GM18867 (cell line): ENCODE results near the gene AGBL4.
A peak's percentile ranks its signal among the peaks of the same experiment; 100 is the strongest.

Experiments
- ATAC-seq: cut with Tn5 transposase; IDR thresholded peaks from one replicate; pipeline ENCODE4 v1.9.1; 2021; ENCODE audit warnings: mild to moderate bottlenecking, moderate library complexity; ENCODE audit not compliant: unreplicated experiment

The AGBL4 gene

DNA sequence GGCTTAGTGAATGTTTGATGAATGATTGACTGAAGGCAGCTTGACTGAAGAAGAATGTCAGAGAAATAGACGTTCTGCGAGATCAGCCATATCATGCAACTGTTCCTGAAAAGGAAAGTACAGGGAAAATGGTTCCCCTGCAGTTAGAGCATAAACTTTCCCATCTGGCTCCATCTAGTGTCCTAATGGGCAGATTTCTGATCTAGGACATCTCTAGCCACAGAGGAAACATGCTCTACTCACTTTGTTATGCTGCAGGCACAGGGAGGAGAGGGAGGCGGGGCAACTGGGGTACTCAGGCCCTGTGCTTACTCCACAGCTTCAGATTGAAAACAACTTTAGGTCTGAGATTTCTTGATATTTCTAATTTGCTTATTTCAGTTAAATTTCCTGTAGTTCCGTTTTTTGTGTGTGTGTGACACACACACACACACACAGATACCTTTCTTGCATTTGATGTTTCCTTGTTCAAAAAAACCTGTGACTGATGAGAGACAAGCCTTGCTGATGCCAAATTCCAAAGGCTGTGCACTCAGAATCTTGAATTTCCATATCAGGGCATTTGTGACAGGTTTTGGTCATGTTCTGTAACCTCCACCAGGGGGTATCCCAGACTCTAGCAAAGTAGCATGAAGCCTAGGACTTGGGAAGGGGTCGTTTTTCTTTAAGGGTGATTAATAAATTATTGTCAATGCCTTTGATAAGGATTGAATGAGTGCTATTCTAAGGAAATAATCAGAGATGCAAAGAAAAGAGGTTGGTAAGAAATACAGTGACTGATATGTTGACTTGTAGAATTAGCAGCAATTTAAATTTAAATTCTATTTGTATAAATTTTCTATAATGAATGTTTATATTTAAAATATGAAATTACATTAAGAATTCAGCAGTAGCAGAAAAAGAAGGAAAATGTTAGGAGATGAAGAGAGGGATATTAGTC, 1107.4 kb downstream of the AGBL4 start:
- ATAC-seq, result no peak

DNA sequence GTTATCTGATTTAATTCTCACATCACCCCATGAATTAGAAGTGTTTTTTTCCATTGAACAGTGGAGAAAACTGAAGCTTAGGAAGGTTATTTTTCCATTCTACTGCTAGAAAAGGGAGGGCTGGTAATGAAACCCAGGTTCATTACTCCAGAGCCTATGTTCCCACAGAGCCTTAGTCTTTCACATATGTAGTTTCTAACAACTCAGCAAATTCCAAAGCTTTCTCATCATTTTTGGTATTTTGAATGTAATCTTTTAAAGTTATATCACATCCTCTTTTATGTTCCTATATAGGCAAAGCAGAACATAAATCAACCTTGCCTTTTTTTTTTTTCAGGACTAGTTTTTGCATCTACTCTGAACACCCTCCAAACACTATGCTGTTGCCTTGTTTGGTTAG, 1115.1 kb downstream of the AGBL4 start:
- ATAC-seq, result no peak

DNA sequence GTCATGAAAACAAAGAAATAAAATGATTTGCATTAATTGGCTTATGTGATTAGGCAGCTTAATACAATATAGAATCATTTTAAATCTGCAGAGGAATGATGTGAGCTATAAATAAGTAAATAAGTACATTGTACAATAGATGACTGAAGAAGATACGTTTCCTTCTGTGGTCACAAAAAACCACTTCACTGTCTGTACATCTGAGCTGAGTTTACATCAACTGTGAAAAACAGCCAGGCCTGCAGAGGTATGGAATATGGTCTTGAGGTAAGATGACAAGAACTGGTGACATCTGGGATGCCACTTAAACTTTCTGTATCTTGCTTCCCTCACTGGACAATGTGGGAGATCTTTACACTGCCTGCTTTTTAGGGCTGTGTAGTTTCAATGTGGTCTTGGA, 1117.0 kb downstream of the AGBL4 start:
- ATAC-seq, result no peak

DNA sequence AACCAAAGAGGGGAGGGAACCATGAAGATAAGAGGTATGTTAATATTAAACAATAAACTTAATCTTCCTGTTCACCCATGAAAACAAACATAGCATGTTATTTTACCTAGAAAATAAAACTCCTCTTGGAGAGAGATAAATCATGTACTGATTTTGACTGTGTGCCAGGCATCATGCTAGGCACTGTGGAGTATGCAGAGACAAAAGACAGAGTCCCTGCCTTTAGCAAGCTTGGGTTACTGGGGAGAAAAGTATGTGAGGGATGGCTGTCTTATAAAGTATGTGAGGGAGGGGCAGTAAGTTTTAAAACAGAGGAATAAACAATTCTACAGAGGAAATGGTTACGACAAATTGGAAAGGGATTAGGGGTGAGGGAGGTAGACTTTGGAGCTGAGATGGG, 1117.6 kb downstream of the AGBL4 start:
- ATAC-seq, result no peak

DNA sequence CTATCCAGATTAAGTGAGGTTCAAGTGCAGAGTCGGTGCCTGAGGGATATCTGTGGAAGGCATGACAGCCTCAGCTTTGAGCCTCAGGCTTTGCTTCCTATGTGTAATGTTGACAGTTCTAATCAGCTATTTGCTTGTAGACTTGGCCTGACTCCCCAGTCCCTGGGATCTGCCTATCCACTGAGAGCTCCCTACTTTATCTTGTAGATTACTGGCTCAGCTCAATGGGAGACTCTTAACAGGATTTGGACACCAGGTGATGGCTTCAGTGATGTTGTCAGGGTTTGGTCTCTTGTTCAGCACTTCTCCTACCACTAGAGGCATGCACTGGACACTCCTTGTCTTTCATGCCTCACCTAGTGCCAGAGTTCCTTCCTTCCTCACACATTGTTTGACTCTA, 1120.5 kb downstream of the AGBL4 start:
- ATAC-seq, result no peak

DNA sequence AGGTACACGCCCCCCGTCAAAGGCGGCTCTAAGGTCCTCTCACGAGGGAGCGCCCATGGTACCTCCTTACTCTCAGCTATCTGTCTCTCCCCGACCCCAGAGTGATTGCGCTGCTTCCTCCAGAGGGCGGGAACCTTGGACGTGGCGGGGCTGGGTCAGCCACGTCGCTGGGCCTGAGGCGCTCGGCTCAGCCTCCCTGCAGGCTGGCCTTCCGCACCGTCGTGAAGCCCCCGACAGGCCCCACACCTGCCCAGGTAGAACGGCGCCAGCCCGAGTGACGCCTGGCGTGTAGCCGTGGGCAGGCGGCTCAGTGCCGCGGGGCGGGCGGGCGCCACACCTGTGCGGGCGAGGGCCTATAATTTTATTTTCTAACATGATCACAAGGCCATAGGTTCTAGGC, 1124.9 kb downstream of the AGBL4 start:
- ATAC-seq, result no peak

DNA sequence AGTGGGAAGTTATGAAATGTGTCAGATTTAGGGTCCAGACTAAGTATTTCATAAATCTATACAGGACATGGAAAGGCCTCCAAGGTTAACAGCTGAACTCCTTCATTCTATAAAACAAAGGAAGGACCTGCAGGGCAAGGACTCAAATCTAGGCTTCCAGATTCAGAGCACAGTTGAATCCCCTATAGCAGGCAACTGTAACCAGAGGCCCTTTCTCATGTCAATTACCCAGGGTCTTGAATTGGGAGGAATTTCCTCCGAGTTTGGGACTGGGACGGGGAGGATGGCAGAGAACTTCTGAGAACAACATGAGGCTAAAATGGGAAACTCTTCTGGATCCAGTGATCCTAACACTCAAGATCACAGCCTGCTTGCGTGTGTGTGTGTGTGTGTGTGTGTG, 1134.1 kb downstream of the AGBL4 start:
- ATAC-seq, result no peak

DNA sequence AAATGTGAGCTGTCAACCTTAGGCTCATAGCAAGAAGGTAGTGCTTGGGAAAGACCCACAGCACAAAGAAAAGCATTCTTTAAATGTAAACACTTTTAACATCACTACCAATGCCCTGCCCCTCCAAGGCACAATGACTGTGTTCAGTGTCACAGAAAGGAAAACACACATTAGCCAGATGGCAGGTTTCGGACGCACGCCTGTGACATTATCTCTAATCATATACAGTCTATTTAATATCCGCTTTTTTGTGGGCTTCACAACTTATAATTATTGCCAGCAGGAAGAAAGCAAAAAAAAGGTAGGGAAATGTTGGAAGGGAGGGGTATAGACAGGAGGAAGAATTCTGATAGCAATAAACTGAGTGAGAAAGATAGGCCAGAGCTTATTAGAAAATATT, 1134.7 kb downstream of the AGBL4 start:
- no peak for ATAC-seq

DNA sequence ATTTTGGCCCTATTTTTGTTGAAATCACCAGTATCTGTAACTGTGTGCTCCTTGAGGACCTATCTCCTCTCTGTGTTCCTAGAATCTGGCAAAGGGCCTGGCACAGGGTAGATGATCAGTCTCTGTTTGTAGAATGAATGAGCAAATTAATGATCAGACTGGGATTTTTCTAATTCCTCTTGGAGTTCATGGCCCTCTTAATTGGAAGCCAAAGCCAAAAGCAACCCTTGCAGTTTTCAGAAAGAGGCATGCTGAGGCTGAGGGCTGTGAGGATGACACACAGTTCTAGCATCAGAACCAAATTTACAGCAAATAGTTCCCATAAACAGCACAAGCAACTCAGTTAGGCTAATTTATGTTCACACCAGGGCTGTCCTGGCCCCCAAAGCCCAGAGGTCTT, 1136.0 kb downstream of the AGBL4 start:
- no peak for ATAC-seq

DNA sequence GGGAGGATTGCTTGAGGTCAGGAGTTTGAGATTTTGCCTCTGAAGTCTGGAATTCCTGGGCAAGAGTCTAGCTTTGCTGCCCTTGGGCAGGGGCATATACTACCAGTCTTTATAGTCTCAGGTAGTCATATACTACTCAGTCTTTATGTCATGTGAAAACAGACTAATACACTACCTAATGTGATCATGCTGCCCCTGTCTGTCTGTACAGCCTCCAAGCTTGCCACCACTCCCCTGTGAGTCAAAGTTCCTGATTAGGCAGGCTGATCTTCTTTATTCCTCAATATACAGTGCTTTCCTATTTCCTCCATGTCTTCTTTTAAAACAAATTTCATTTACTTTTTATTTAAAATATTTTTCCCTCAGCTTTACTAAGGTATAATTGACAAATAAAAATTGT, 1141.7 kb downstream of the AGBL4 start:
- ATAC-seq, result no peak

DNA sequence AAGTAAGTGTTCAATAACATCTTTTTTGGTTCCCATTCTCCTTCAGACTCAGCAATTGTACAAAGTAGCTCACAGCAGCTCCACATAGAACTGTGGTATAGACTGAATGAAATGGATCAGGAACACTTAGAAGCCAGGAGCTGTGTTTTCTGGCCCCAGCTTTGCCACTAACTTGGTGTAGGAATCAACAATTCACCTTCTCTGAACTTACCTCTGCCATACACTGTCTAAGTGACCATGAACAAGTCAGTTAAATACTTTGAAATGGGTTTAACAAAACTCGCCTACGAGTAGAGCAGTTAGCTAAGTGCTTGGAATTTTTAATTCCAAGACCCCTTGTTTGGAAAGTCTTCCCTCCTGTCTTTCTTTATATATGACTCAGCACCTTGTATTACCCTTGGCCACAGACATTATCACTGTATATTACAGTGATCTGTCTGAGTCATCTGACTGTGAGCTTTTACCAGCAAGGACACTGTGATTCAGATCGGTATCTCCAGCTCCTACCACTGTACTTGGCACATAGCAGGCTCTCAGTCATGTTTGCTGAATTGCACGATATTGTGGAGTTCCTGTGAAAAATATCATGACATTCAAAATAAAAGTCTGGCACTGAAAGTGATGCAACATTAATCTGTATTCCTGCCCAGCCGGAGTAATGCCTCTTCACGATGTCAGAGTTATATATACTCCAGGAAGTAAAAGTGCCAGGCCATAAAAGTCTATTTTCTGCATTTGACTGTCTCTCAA, 1145.4 kb downstream of the AGBL4 start:
- no peak for ATAC-seq

DNA sequence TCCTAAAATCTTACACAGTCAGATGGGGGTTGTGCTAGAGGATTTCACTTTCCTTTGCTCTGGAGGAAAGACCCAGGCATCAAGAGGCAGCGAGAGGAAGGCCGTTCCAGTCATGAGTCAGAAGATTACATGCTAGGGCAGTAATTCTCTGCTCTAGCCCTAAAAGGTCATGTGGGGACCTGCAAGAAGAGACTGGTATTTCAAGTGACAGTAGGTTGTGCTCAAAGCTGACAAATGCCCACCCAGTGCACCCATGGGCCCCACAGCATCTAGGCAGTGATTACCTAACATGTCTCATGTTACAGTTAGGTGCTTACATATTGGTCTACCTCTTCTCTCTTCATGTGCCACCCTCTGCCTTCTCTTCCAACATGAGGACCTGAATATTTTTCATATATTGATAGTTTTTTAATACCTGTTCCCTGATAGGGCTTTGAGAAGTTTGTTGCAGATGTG, 1147.4 kb downstream of the AGBL4 start:
- ATAC-seq, result no peak

DNA sequence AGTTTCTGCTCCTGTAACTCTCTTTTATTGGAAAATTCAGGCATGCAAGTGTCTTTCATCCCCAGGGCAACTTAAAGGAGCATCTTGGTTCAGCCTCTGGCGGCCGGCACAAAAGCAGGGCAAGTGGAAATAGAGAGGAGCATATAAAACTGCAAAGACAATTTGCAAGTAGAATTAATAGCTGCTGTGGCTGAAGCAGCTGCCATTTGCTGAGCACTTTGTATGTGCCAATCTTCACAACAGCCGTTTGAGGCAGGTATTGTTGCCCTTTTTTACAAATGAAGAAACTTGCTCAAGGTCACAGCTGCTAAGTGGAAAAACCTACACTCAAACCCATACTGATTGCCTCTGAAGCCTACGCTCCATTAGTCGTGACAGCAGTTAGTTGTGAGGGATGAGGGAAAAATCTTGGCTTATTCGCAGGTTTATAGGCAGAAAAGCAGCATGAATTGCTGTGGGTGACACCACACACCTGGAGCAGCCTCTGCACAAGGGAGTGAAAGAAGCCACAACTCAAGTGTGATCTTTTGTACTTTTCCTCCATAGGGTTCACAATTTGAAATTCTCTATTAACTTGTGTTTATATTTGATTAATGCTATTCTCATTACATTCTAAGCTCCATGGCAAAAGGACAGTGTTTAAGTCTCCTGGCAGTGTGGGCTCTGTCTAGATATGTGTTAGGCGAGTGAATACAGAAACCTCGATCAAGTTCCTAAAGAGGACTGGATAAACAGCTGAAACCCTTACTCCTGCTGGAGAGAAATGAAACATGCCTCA, 1148.0 kb downstream of the AGBL4 start:
- ATAC-seq, result no peak

DNA sequence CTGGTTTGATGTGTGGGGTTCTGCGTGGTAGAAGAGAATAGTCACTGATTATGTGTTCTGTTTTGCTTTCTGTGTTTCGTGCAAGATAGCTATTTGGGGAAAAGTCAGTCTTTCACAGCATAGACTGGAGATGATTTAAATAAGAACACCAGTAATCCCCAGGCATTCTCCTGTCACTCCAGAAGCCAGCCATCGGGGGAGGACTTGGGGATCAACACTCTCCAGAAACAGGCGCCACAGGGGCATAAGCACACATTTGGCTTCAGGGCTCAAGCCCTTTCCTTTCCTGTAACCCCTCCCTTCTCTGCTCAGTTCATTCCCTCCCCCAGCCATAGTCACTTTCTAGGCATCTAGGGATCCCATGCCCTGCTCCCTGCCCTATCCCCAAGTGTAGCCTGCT, 1149.8 kb downstream of the AGBL4 start:
- no peak for ATAC-seq

DNA sequence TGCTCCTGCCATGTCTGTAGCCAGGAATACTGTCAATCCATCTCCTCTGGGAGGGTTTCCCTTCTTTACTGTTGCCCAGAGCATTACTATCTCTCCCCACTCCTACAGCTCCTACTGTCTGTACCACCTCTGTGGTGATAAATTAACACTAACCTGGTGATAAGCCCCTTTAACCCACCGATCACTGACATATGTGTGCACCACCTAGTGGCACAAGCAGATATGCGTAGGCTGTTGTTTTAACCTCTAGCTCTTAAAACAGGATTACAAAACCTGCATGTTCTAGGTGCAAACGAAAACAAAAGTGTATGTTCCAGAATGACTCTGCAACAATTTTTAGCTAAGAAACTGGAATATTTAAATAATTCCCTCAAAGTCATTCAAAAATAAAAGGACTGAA, 1153.2 kb downstream of the AGBL4 start:
- ATAC-seq, result peak; percentile 71

DNA sequence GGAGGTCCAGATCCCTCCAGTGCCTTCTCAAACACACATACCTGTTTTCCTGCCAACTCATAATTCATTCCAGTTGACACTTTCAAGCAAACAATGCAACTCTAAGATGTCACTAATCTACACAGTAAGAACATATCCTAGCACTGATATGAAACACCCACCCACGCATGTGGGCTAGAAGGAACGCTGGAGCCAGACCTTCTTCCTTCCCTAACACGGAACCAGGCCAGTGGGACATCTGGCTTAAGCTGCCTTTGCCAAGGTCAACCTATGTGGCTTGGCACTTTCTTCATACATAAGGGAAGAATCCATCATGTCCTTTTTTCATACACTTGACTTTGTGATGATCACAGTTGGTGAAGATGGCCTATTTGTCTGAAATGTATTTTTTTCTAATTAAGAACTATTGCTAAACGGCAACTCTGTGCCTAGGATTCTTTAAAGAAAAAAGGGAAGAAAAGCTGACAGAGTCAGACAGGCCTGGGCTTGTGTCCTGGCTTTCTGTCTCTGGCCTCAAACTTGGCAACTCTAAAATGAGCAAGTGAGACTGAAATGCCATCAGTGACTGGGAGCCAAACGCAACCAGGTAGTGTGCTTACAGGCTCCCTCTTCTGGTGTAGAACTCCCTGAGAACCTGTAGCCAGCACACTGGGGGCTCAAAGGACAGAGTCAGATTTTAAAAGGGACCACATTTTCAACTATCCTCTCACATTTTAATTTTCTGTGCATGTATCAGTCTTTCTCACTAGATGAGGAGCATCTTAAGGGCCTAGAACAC, 1154.4 kb downstream of the AGBL4 start:
- ATAC-seq, result no peak

DNA sequence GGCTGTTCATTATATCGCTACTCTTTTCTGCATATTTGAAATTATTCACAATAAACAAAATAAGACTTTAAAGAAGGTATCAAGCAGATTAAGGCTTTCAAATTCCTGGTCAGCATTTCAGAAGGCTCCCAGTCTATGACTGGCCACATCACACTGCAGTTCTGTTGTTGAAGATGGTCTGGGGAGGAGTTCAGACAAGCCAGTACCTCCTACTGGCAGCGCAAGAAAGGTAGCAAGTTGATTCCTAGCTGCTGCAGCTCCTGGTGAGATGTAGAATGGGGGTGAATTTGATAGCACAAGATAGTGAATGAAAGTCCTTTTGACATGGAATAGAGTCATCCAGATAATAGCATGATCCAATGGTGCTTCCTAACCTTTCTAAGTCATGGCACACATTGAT, 1158.8 kb downstream of the AGBL4 start:
- no peak for ATAC-seq

DNA sequence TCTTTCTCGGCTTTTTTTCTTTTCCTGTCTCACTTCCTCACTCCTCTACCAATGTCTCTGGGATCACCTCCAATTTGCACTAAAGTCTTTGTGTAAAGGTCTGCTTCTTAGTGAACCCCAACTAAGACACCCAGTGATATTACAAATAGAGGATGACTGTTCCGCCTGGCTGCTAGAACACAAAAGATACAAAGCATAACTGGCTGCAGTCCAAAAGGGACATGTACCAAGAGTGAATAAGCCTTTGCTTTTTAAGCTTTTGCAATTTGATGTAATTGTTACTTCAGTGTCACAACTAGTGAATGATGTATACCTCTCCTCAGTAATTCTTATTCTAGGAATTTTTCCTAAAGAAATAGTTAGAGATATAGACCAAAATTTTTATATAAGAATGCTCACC, 1164.3 kb downstream of the AGBL4 start:
- ATAC-seq, result no peak

DNA sequence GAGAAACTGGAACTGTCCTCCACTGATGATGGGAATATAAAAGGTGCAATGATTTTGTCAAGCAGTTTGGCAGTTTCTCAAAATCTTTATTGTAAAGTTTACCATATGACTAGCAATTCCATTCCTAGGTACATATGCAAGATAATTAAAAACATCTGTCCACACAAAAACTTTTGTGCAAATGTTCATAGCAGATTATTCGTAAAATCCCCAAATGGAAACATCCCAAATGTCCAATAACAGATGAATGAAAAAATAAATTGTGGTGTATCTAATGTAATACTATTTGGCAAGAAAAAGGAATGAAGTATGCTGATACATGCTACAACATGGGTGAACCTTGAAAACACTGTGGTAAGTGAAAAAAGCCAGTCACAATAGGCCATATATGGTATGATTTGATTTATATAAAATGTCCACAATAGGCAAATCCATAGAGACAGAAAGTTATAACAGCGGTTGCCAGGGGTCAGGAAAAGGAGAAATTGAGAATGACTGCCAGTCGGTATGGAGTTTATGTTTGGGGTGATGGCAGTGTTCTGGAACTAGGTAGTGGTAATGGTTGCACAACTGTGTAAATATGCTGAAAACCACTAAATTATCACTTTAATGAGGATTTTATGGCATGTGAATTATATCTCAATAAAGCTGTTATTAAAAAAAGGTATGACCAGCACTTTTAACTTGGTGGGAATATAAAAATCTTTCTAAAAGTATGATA, 1165.4 kb downstream of the AGBL4 start:
- no peak for ATAC-seq

DNA sequence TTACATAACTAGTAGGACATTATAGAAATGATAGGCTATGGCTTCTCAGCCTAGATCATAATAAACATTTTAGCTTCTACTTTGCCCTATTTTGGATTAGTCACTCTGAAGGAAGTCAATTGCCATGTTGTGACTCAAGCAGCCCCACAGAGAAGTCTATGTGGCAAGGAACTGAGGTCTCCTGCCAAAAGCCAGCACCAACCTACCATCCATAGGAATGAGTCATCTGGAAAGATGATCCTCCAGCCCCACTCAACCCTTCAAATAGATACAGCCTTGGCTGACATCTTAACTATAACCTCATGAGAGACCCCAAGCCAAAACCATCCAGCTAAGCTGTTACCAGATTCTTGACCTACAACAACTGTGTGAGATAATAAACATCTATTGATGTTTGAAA, 1170.7 kb downstream of the AGBL4 start:
- no peak for ATAC-seq
